B cell (primary cell): ENCODE data around the gene ADAM19. TPM values are rescaled to one million over a fixed set of nuclear protein-coding genes. Genes with fewer than 3 reads are reported as not detected.

Source experiments
- ATAC-seq: fragments of 200-7000 bp; cut with Tn5 transposase; one replicate; pipeline ENCODE4 v1.10.0; 2021; ENCODE audit warnings: low read depth, mild to moderate bottlenecking, moderate number of reproducible peaks, moderate library complexity
- CTCF ChIA-PET: fragments of 350-600 bp; sonication (Branson Sonifier 250); formaldehyde crosslinking; loops from one replicate; lab custom pipeline; 2021; ENCODE audit warnings: antibody characterized with exemption, inconsistent platforms; lab: Charles Lee
- POLR2A ChIA-PET: fragments of 350-600 bp; sonication (Branson Sonifier 250); formaldehyde crosslinking; loops from one replicate; lab custom pipeline; 2021; ENCODE audit warnings: antibody characterized with exemption; lab: Charles Lee
- DNase-seq: peaks from one replicate; pipeline ENCODE4 v3.0.0; 2013
- H2AFZ ChIP-seq: 2 replicates; pipeline ENCODE4 v1.6.1; 2012; ENCODE audit warnings: mild to moderate bottlenecking, low read depth, low read length; ENCODE audit not compliant: insufficient read depth, poor library complexity, severe bottlenecking
- H3K27ac ChIP-seq, 2 donors: 1 replicate in 1 of 2; 2 replicates in 1 of 2; pipeline ENCODE4 v1.5.1; 2012 to 2013; ENCODE audit warnings: low read length in 2 of 2, mild to moderate bottlenecking in 2 of 2, moderate library complexity in 1 of 2
- H3K27me3 ChIP-seq, 4 experiments: fragments of 200-600 bp in 1 of 4; sonication (generic) in 1 of 4; replicated peaks in 1 of 4; 1 replicate in 2 of 4; 2 replicates in 2 of 4; pipeline versions ENCODE4 v1.6.1 to v1.7.0; 2013 to 2016; ENCODE audit warnings: low read length in 3 of 4, mild to moderate bottlenecking in 2 of 4, mixed read lengths in 1 of 4, moderate library complexity in 1 of 4; ENCODE audit not compliant: insufficient read depth in 4 of 4, control insufficient read depth in 3 of 4; ENCODE audit errors: control extremely low read depth in 1 of 4
- H3K36me3 ChIP-seq, 2 experiments: replicated peaks in 1 of 2; 1 replicate in 1 of 2; 2 replicates in 1 of 2; pipeline versions ENCODE4 v1.6.1 to v1.7.1; 2013; ENCODE audit warnings: low read length in 1 of 2; ENCODE audit not compliant: insufficient read depth in 2 of 2, control insufficient read depth in 1 of 2; ENCODE audit errors: control extremely low read depth in 1 of 2, extremely low read depth in 1 of 2
- H3K4me1 ChIP-seq, 2 donors: fragments of 200-600 bp in 1 of 2; sonication (generic) in 1 of 2; 1 replicate in 1 of 2; 2 replicates in 1 of 2; pipeline versions ENCODE4 v1.5.1 to v1.6.1; 2013 to 2017; ENCODE audit warnings: low read length in 2 of 2; ENCODE audit not compliant: control insufficient read depth in 2 of 2, insufficient read depth in 2 of 2
- H3K4me2 ChIP-seq: replicated peaks from 2 replicates; pipeline ENCODE3; 2012; ENCODE audit warnings: mild to moderate bottlenecking, low read depth, low read length; ENCODE audit not compliant: poor library complexity, severe bottlenecking
- H3K4me3 ChIP-seq, 5 experiments: fragments of 200-600 bp in 1 of 5; sonication (generic) in 1 of 5; 1 replicate in 3 of 5; 2 replicates in 2 of 5; pipeline versions ENCODE4 v1.5.1 to v1.7.0; 2011 to 2016; ENCODE audit warnings: low read length in 4 of 5, mild to moderate bottlenecking in 4 of 5, low read depth in 2 of 5, control low read depth in 1 of 5, moderate library complexity in 1 of 5; ENCODE audit not compliant: insufficient read depth in 1 of 5; ENCODE audit errors: control extremely low read depth in 1 of 5, extremely low read depth in 1 of 5
- H3K79me2 ChIP-seq: fragments of 200-600 bp; sonication (generic); one replicate; pipeline ENCODE4 v1.6.0; 2016; ENCODE audit warnings: low read length; ENCODE audit not compliant: control insufficient read depth, insufficient read depth
- H3K9ac ChIP-seq: fragments of 200-600 bp; sonication (generic); 2 replicates; pipeline ENCODE4 v1.6.1; 2017; ENCODE audit warnings: mild to moderate bottlenecking, low read length, moderate library complexity
- H3K9me3 ChIP-seq, 3 donors: one replicate each; pipeline versions ENCODE4 v1.6.1 to v1.7.1; 2013; ENCODE audit warnings: low read length in 2 of 3; ENCODE audit not compliant: control insufficient read depth in 2 of 3, insufficient read depth in 1 of 3; ENCODE audit errors: control extremely low read depth in 1 of 3
- H4K20me1 ChIP-seq: 2 replicates; pipeline ENCODE4 v1.6.0; 2012; ENCODE audit warnings: mild to moderate bottlenecking, low read length; ENCODE audit not compliant: insufficient read depth, control insufficient read depth, poor library complexity, severe bottlenecking
- H3K27ac Mint-ChIP-seq: one replicate; pipeline ENCODE4 v1.8.0; 2021; ENCODE audit warnings: mixed read lengths
- H3K27me3 Mint-ChIP-seq: one replicate; pipeline ENCODE4 v1.8.0; 2021; ENCODE audit warnings: mixed read lengths
- H3K4me1 Mint-ChIP-seq: one replicate; pipeline ENCODE4 v1.8.0; 2021; ENCODE audit warnings: mixed read lengths
- H3K4me3 Mint-ChIP-seq: one replicate; pipeline ENCODE4 v1.8.0; 2021; ENCODE audit warnings: mixed read lengths
- H3K9me3 Mint-ChIP-seq: one replicate; pipeline ENCODE4 v1.8.0; 2022; ENCODE audit warnings: mixed read lengths; ENCODE audit not compliant: insufficient read depth
- CTCF ChIP-seq: fragments of 200-600 bp; IDR thresholded peaks from one replicate; pipeline ENCODE4 v1.8.0; 2022; ENCODE audit warnings: antibody characterized with exemption, mild to moderate bottlenecking
- EZH2 ChIP-seq: IDR thresholded peaks from 2 replicates; pipeline ENCODE4 v1.6.1; 2012; ENCODE audit warnings: borderline replicate concordance, low read depth, mild to moderate bottlenecking, moderate library complexity, low read length; ENCODE audit not compliant: insufficient read depth, poor library complexity, severe bottlenecking
- WGBS: methylation state at CpG from one replicate; pipeline ENCODE4 v1.1.5; 2013; ENCODE audit warnings: missing lambda C conversion rate; ENCODE audit not compliant: insufficient coverage; 5-methylcytosine and 5-hydroxymethylcytosine counted together
- intact Hi-C: fragments of 100-400 bp; cut with micrococcal nuclease; formaldehyde crosslinking; loops from one replicate; pipeline ENCODE4 v1.10.0; 2022
- polyA plus RNA-seq: library from polyadenylated mRNA; depleted of rRNA; stranded (reverse); fragments of >200 nt; gene quantifications from 2 replicates; pipeline ENCODE4 v1.2.3, GENCODE V29; 2012
- total RNA-seq, 2 donors: library from RNA; stranded (reverse); fragments of 120-200 nt in 1 of 2; gene quantifications; 1 replicate in 1 of 2; 2 replicates in 1 of 2; pipeline versions ENCODE4 v1.2.3 to v1.2.4, GENCODE V29; 2013 to 2022

Gene ADAM19
- total and polyA plus RNA-seq, 2 donors (not counting 1 experiment from before 2014, with no cell fraction given): 110 to 171 TPM

GRCh38 chr5:157528036-157528632 lies 47.4 kb downstream of the ADAM19 start:
- H3K36me3 ChIP-seq: peaks cover 5 to 98% of the 10 kb centered on the region in 2 experiments
- peaks cover 88% of the 10 kb centered on the region for H4K20me1 ChIP-seq
- H3K27ac ChIP-seq: peak overlapping the region; percentile 21 to 52
- no peak overlapping the region for H3K4me3 ChIP-seq
- no peak overlapping the region for H3K4me2 ChIP-seq
- no peaks in the 10 kb centered on the region for H3K27me3 ChIP-seq
- no peaks in the 10 kb centered on the region for H3K9me3 Mint-ChIP-seq
- TF ChIP-seq EZH2: no peak
- TF ChIP-seq CTCF: no peak
- intact Hi-C loops: no loop called here
- 90% methylated on average over 2 of the region's 9 CpGs for WGBS
- no peaks in the 10 kb centered on the region for H3K27me3 Mint-ChIP-seq
- no peak overlapping the region for H3K4me3 Mint-ChIP-seq
- ChIA-PET POLR2A (no interaction called here), CTCF (interaction anchor here (1.0 kb wide), 1 partner anchor 63 kb away, joined by 4 read pairs; no protein-coding TSS in a partner anchor)
- ATAC-seq: no peak
- no peak overlapping the region for H2AFZ ChIP-seq
- H3K4me1 Mint-ChIP-seq: peaks cover 75% of the 10 kb centered on the region
- peak overlapping the region; percentile 81 for H3K27ac Mint-ChIP-seq
- H3K4me1 ChIP-seq: peaks cover 50 to 75% of the 10 kb centered on the region in 2 donors
- DNase-seq: no peak
- peaks cover 98% of the 10 kb centered on the region for H3K79me2 ChIP-seq
- no peak overlapping the region for H3K9ac ChIP-seq
- no peaks in the 10 kb centered on the region for H3K9me3 ChIP-seq

DNA sequence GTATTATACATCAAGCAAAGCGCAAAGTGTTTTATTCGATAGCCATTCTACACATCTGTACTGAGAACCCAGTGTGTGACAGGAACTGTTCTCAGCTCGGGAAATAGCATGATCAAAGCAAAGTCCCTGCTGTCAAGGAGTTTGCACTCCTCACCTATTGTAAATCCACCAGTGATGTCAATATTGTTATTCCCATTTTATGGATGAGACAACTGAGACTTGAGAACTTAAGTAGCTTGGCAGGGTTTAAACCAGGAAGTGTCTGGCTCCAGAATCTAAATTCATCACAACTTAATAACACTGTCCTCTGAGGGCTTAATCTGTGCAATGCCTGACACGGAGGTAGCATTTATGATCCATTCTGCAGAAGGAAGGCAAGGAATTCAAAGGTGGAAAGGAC lies 50.7 kb downstream of the ADAM19 start:
- ChIA-PET POLR2A (no interaction called here), CTCF (interaction anchor here (0.9 to 1.7 kb wide), 7 partner anchors 16 to 193 kb away, joined by 3 to 6 read pairs (median 4); no protein-coding TSS in a partner anchor)
- H3K27me3 ChIP-seq: no peaks in the 10 kb centered on the region
- no peak overlapping the region for H3K4me3 Mint-ChIP-seq
- H3K4me1 Mint-ChIP-seq: peaks cover 86% of the 10 kb centered on the region
- intact Hi-C loops: loop anchor here (5.0 kb wide), 1 partner anchor 38 kb away; no protein-coding TSS in a partner anchor
- TF ChIP-seq EZH2: no peak
- no peak for TF ChIP-seq CTCF
- peaks cover 5 to 95% of the 10 kb centered on the region in 2 experiments for H3K36me3 ChIP-seq
- H2AFZ ChIP-seq: no peak overlapping the region
- no peak overlapping the region for H3K4me2 ChIP-seq
- peaks cover 94% of the 10 kb centered on the region for H3K79me2 ChIP-seq
- no peak overlapping the region for H3K4me3 ChIP-seq
- H3K4me1 ChIP-seq: peaks cover 58 to 86% of the 10 kb centered on the region in 2 donors
- WGBS: 93% methylated on average over 3 of the region's 4 CpGs
- no peak overlapping the region for H3K9ac ChIP-seq
- DNase-seq (no peak), ATAC-seq (no peak)
- H3K27ac Mint-ChIP-seq: peak overlapping the region; percentile 85
- H3K27me3 Mint-ChIP-seq: no peaks in the 10 kb centered on the region
- peaks cover 81% of the 10 kb centered on the region for H4K20me1 ChIP-seq
- H3K9me3 ChIP-seq: no peaks in the 10 kb centered on the region
- H3K27ac ChIP-seq: peak overlapping the region in 1 of 2 donors; percentile 74
- no peaks in the 10 kb centered on the region for H3K9me3 Mint-ChIP-seq
